Endothelial cell of umbilical vein (primary cell): ENCODE data around the gene ACKR3.

Experiments
- CTCF ChIP-seq, 2 donors: IDR thresholded peaks; 1 replicate in 1 of 2; 2 replicates in 1 of 2; pipeline ENCODE4 v1.5.1; 2011; ENCODE audit warnings: low read length in 2 of 2, mild to moderate bottlenecking in 2 of 2, moderate library complexity in 2 of 2, control low read depth in 1 of 2, inconsistent platforms in 1 of 2, low read depth in 1 of 2; ENCODE audit not compliant: insufficient read depth in 1 of 2; ENCODE audit errors: extremely low read depth in 1 of 2
- EZH2 ChIP-seq: IDR thresholded peaks from 2 replicates; pipeline ENCODE4 v1.6.1; 2012; ENCODE audit warnings: borderline replicate concordance, low read depth, mild to moderate bottlenecking, moderate library complexity, low read length, inconsistent platforms; ENCODE audit not compliant: severe bottlenecking
- JUN ChIP-seq: IDR thresholded peaks from 2 replicates; pipeline ENCODE4 v1.6.1; 2011; ENCODE audit warnings: borderline replicate concordance, low read depth; ENCODE audit not compliant: insufficient read length, insufficient read depth
- MAX ChIP-seq: IDR thresholded peaks from 2 replicates; pipeline ENCODE4 v1.6.1; 2011; ENCODE audit not compliant: insufficient read depth, insufficient read length
- MYC ChIP-seq: IDR thresholded peaks from one replicate; pipeline ENCODE4 v1.6.1; 2011; ENCODE audit warnings: mild to moderate bottlenecking, low read depth, low read length
- POLR2A ChIP-seq: IDR thresholded peaks from 2 replicates; pipeline ENCODE4 v1.6.1; 2012; ENCODE audit warnings: low read depth, mild to moderate bottlenecking, control low read depth, low read length
- POLR2AphosphoS5 ChIP-seq: IDR thresholded peaks from 2 replicates; pipeline ENCODE4 v1.6.1; 2012; ENCODE audit warnings: low read depth, mild to moderate bottlenecking, control low read depth, low read length, moderate library complexity; ENCODE audit not compliant: insufficient read depth

GRCh38 chr2:236616624-236617023, 47.0 kb downstream of the ACKR3 start:
- TF ChIP-seq CTCF (IDR thresholded peaks at IDR 0.05; ENCODE audit: extremely low read depth in 1 of 2, insufficient read depth in 1 of 2, low read depth in 1 of 2, low read length in 2 of 2) = no peak
- no peak for TF ChIP-seq EZH2
- no peak for TF ChIP-seq POLR2A
- TF ChIP-seq POLR2AphosphoS5 = no peak
- TF ChIP-seq MYC = no peak
- no peak for TF ChIP-seq MAX
- TF ChIP-seq JUN = no peak
